HepG2 (cell line): ENCODE data around the gene IMPACT. TPM values are rescaled to one million over a fixed set of nuclear protein-coding genes. Genes with fewer than 3 reads are reported as not detected.

Source experiments
- ELF3 ChIP-seq: IDR thresholded peaks from 2 replicates; pipeline ENCODE4 v1.6.1; 2016; ENCODE audit warnings: missing genetic modification reagents, missing compliant biosample characterization
- NKX3-1 ChIP-seq: sonication (generic); formaldehyde crosslinking; IDR thresholded peaks from 2 replicates; pipeline ENCODE4 v1.5.0; 2020; ENCODE audit warnings: missing genetic modification reagents
- SAFB2 ChIP-seq: sonication (generic); formaldehyde crosslinking; IDR thresholded peaks from 2 replicates; pipeline ENCODE4 v1.5.1; 2020; ENCODE audit warnings: missing genetic modification reagents, low read depth, mild to moderate bottlenecking, borderline replicate concordance
- SIX4 ChIP-seq: sonication (generic); formaldehyde crosslinking; IDR thresholded peaks from 2 replicates; pipeline ENCODE4 v1.4.0; 2020; ENCODE audit warnings: missing genetic modification reagents
- SP2 ChIP-seq: sonication (generic); formaldehyde crosslinking; IDR thresholded peaks from 2 replicates; pipeline ENCODE4 v1.5.1; 2020; ENCODE audit warnings: mild to moderate bottlenecking, missing genetic modification reagents
- TBX3 ChIP-seq: fragments of 450-650 bp; IDR thresholded peaks from 2 replicates; pipeline ENCODE4 v1.6.1; 2017; ENCODE audit warnings: antibody characterized with exemption, mild to moderate bottlenecking, inconsistent platforms, borderline replicate concordance
- ZNF30 ChIP-seq: sonication (generic); formaldehyde crosslinking; IDR thresholded peaks from 2 replicates; pipeline ENCODE4 v1.5.0; 2020; ENCODE audit warnings: mild to moderate bottlenecking, missing genetic modification reagents
- ZNF446 ChIP-seq: sonication (generic); formaldehyde crosslinking; IDR thresholded peaks from 2 replicates; pipeline ENCODE4 v1.5.0; 2020; ENCODE audit warnings: mild to moderate bottlenecking, missing genetic modification reagents
- ZNF672 ChIP-seq: sonication (generic); formaldehyde crosslinking; IDR thresholded peaks from 2 replicates; pipeline ENCODE4 v1.8.1; 2022; ENCODE audit warnings: missing genetic modification reagents
- ZNF749 ChIP-seq: sonication (generic); formaldehyde crosslinking; IDR thresholded peaks from 2 replicates; pipeline ENCODE4 v1.8.0; 2022; ENCODE audit warnings: mild to moderate bottlenecking, missing genetic modification reagents, moderate library complexity, borderline replicate concordance
- polyA plus RNA-seq, 8 experiments: library from polyadenylated mRNA; depleted of rRNA in 3 of 8; stranded (reverse) in 7 of 8; unstranded in 1 of 8; fragments of >200 nt; fragmentation: Illumina TruSeq in 4 of 8; extraction: Trizol in 4 of 8; gene quantifications; 2 replicates each; pipeline versions ENCODE4 v1.2.1 to v1.2.3, GENCODE V29; 2011 to 2016; ENCODE audit warnings: low read depth in 4 of 8, missing spikeins in 1 of 8, mixed read lengths in 1 of 8; ENCODE audit not compliant: insufficient read depth in 1 of 8
- total RNA-seq, 5 experiments: library from RNA; depleted of rRNA; stranded (reverse); fragments of >200 nt; fragmentation: Illumina TruSeq; extraction: Trizol; gene quantifications; 2 replicates each; pipeline ENCODE4 v1.2.3, GENCODE V29; 2016; ENCODE audit warnings: low read depth in 1 of 5
- TF ChIP-seq, protein P1 (sequence below): sonication (generic); formaldehyde crosslinking; IDR thresholded peaks from 2 replicates; pipeline ENCODE4 v1.5.1; 2020; ENCODE audit warnings: mild to moderate bottlenecking, missing genetic modification reagents, moderate library complexity
- TF ChIP-seq, protein P2 (sequence below): sonication (generic); formaldehyde crosslinking; IDR thresholded peaks from 2 replicates; pipeline ENCODE4 v1.5.1; 2020; ENCODE audit warnings: missing genetic modification reagents, mild to moderate bottlenecking, borderline replicate concordance
- TF ChIP-seq, protein P3 (sequence below): sonication (generic); formaldehyde crosslinking; IDR thresholded peaks from 2 replicates; pipeline ENCODE4 v1.8.0; 2022; ENCODE audit warnings: mild to moderate bottlenecking, missing genetic modification reagents; ENCODE audit not compliant: insufficient replicate concordance
- TF ChIP-seq, protein P4 (sequence below): sonication (generic); formaldehyde crosslinking; IDR thresholded peaks from 2 replicates; pipeline ENCODE4 v1.9.0; 2022; ENCODE audit warnings: low read depth, missing genetic modification reagents
- TF ChIP-seq, protein P5 (sequence below): sonication (generic); formaldehyde crosslinking; IDR thresholded peaks from 2 replicates; pipeline ENCODE4 v1.4.0; 2020; ENCODE audit warnings: low read depth, mild to moderate bottlenecking, missing genetic modification reagents
- TF ChIP-seq, protein P6 (sequence below): sonication (generic); IDR thresholded peaks from 2 replicates; pipeline ENCODE4 v1.6.1; 2016; ENCODE audit warnings: low read depth, borderline replicate concordance

Gene IMPACT
- total and polyA plus RNA-seq, 2 of the 13 experiments (the other 11 are each of a cell fraction or from before 2014, with no cell fraction given): 5.0 to 7.7 TPM

DNA sequence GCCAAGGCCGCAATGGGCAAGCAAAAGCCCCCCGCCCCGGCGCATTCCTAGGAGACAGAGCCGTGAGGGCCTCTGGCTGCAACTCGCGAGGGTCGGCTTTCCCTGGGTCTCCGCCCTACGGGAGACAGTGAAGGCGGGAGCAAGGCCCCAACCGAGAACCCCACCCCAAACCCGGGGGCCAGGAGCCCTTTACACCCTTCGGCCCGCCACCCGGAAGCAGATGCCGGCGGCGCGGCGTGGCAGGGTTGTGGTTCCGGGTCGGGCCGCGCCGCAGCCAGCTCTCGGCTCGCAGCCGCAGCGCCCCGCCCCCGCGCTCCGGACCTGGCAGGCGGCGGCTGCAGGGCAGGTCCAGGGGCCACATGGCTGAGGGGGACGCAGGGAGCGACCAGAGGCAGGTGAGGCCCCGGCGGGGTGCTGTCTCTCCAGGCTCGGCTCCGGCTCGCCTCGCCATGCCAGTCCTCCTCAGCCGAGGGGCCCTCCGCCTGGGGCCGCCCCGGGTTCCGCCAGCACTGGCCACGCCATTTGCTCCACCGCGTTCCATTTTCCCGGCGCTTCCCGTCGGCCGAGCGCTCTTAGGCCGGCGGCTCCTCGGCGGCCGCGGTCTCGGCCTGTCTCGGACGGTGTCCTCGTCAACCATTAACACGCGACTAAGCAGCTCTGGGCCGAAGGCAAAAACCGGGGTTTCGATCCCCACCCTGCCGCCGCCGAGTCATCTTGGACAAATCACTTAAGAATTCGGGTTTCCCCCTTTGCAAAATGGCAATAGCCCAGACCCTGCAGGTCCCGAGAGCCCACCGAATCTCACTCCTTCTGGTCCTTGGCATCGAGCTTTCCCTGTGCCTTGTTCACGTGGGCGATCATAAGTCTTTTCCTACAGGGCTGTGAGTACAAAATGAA, at the start of gene IMPACT (continued):
- TF ChIP-seq, protein P1, sequence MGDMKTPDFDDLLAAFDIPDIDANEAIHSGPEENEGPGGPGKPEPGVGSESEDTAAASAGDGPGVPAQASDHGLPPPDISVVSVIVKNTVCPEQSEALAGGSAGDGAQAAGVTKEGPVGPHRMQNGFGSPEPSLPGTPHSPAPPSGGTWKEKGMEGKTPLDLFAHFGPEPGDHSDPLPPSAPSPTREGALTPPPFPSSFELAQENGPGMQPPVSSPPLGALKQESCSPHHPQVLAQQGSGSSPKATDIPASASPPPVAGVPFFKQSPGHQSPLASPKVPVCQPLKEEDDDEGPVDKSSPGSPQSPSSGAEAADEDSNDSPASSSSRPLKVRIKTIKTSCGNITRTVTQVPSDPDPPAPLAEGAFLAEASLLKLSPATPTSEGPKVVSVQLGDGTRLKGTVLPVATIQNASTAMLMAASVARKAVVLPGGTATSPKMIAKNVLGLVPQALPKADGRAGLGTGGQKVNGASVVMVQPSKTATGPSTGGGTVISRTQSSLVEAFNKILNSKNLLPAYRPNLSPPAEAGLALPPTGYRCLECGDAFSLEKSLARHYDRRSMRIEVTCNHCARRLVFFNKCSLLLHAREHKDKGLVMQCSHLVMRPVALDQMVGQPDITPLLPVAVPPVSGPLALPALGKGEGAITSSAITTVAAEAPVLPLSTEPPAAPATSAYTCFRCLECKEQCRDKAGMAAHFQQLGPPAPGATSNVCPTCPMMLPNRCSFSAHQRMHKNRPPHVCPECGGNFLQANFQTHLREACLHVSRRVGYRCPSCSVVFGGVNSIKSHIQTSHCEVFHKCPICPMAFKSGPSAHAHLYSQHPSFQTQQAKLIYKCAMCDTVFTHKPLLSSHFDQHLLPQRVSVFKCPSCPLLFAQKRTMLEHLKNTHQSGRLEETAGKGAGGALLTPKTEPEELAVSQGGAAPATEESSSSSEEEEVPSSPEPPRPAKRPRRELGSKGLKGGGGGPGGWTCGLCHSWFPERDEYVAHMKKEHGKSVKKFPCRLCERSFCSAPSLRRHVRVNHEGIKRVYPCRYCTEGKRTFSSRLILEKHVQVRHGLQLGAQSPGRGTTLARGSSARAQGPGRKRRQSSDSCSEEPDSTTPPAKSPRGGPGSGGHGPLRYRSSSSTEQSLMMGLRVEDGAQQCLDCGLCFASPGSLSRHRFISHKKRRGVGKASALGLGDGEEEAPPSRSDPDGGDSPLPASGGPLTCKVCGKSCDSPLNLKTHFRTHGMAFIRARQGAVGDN (CRISPR knock-in tag): peak; percentile 93
- no peak for TF ChIP-seq ZNF672 (CRISPR knock-in tag)
- TF ChIP-seq, protein P2, sequence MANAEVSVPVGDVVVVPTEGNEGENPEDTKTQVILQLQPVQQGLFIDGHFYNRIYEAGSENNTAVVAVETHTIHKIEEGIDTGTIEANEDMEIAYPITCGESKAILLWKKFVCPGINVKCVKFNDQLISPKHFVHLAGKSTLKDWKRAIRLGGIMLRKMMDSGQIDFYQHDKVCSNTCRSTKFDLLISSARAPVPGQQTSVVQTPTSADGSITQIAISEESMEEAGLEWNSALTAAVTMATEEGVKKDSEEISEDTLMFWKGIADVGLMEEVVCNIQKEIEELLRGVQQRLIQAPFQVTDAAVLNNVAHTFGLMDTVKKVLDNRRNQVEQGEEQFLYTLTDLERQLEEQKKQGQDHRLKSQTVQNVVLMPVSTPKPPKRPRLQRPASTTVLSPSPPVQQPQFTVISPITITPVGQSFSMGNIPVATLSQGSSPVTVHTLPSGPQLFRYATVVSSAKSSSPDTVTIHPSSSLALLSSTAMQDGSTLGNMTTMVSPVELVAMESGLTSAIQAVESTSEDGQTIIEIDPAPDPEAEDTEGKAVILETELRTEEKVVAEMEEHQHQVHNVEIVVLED: peak; percentile 62
- TF ChIP-seq TBX3: no peak
- TF ChIP-seq SAFB2 (CRISPR knock-in tag): no peak
- TF ChIP-seq, protein P3, sequence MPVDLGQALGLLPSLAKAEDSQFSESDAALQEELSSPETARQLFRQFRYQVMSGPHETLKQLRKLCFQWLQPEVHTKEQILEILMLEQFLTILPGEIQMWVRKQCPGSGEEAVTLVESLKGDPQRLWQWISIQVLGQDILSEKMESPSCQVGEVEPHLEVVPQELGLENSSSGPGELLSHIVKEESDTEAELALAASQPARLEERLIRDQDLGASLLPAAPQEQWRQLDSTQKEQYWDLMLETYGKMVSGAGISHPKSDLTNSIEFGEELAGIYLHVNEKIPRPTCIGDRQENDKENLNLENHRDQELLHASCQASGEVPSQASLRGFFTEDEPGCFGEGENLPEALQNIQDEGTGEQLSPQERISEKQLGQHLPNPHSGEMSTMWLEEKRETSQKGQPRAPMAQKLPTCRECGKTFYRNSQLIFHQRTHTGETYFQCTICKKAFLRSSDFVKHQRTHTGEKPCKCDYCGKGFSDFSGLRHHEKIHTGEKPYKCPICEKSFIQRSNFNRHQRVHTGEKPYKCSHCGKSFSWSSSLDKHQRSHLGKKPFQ (CRISPR knock-in tag): peak; percentile 45
- no peak for TF ChIP-seq SP2 (CRISPR knock-in tag)
- TF ChIP-seq ELF3 (CRISPR knock-in tag): no peak
- TF ChIP-seq ZNF30 (CRISPR knock-in tag): 0 out of 2 replicates have a peak, but pooled peaks have one; percentile 29
- 0 out of 2 replicates have a peak, but pooled peaks have one; percentile 24 for TF ChIP-seq ZNF749 (CRISPR knock-in tag)
- TF ChIP-seq, protein P4, sequence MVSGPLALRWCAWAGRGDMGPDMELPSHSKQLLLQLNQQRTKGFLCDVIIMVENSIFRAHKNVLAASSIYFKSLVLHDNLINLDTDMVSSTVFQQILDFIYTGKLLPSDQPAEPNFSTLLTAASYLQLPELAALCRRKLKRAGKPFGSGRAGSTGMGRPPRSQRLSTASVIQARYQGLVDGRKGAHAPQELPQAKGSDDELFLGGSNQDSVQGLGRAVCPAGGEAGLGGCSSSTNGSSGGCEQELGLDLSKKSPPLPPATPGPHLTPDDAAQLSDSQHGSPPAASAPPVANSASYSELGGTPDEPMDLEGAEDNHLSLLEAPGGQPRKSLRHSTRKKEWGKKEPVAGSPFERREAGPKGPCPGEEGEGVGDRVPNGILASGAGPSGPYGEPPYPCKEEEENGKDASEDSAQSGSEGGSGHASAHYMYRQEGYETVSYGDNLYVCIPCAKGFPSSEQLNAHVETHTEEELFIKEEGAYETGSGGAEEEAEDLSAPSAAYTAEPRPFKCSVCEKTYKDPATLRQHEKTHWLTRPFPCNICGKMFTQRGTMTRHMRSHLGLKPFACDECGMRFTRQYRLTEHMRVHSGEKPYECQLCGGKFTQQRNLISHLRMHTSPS (CRISPR knock-in tag): no peak
- no peak for TF ChIP-seq SIX4 (CRISPR knock-in tag)
- TF ChIP-seq, protein P5, sequence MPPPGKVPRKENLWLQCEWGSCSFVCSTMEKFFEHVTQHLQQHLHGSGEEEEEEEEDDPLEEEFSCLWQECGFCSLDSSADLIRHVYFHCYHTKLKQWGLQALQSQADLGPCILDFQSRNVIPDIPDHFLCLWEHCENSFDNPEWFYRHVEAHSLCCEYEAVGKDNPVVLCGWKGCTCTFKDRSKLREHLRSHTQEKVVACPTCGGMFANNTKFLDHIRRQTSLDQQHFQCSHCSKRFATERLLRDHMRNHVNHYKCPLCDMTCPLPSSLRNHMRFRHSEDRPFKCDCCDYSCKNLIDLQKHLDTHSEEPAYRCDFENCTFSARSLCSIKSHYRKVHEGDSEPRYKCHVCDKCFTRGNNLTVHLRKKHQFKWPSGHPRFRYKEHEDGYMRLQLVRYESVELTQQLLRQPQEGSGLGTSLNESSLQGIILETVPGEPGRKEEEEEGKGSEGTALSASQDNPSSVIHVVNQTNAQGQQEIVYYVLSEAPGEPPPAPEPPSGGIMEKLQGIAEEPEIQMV (CRISPR knock-in tag): no peak
- no peak; the same call in 1 of the 2 replicates for TF ChIP-seq NKX3-1
- TF ChIP-seq, protein P6, sequence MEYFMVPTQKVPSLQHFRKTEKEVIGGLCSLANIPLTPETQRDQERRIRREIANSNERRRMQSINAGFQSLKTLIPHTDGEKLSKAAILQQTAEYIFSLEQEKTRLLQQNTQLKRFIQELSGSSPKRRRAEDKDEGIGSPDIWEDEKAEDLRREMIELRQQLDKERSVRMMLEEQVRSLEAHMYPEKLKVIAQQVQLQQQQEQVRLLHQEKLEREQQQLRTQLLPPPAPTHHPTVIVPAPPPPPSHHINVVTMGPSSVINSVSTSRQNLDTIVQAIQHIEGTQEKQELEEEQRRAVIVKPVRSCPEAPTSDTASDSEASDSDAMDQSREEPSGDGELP: no peak
- peak; percentile 78; the same call in 1 of the 2 replicates for TF ChIP-seq ZNF446 (CRISPR knock-in tag)
